K562 (cell line): ENCODE results near the gene HS3ST4. TPM values are rescaled to one million over a fixed set of nuclear protein-coding genes. Genes with fewer than 3 reads are reported as not detected.

ENCODE experiments used
- ATAC-seq: fragments of 200-7000 bp; cut with Tn5 transposase; 3 replicates; pipeline ENCODE4 v1.9.1; 2020; ENCODE audit warnings: moderate library complexity
- BruUV-seq: library from RNA; stranded (reverse); fragments of 400-500 nt; replicated peaks from 2 replicates; lab custom pipeline; 2021; lab: Mats Ljungman, UMichigan
- CTCF ChIA-PET: fragments of 300-600 bp; formaldehyde crosslinking; extraction: SDS; loops from one replicate; lab custom pipeline; 2021; ENCODE audit warnings: low intra/inter-chr PET ratio; lab: Yijun Ruan, JAX
- POLR2A ChIA-PET: fragments of 300-600, 350-650 bp; sonication (Branson Sonifier 250); formaldehyde crosslinking; extraction: SDS; loops from one replicate; lab custom pipeline; 2021; ENCODE audit warnings: antibody characterized with exemption, inconsistent platforms; lab: Yijun Ruan, JAX
- DNase-seq, 4 experiments: peaks; one replicate each; pipeline versions ENCODE4 v3.0.0 to v3.0.0-alpha.2; 2011 to 2018; ENCODE audit warnings: low spot score in 3 of 4, mixed read lengths in 3 of 4; ENCODE audit errors: extremely low read depth in 1 of 4
- FAIRE-seq: peaks from 2 replicates; lab custom pipeline; 2011; peaks lifted over from hg19 to GRCh38; lab: Jason Lieb, UNC
- H2AFZ ChIP-seq: 2 replicates; pipeline ENCODE4 v1.6.0; 2011; ENCODE audit warnings: low read depth, low read length, control low read depth, inconsistent platforms
- H3K27ac ChIP-seq: fragments of 200-600 bp; 3 replicates; pipeline ENCODE4 v1.8.0; 2011; ENCODE audit warnings: low read depth, mild to moderate bottlenecking, control low read depth, inconsistent platforms, low read length, moderate library complexity, mixed read lengths; ENCODE audit errors: extremely low read depth
- H3K27me3 ChIP-seq, 2 experiments: fragments of 300-600 bp in 1 of 2; 2 replicates in 1 of 2; 3 replicates in 1 of 2; pipeline versions ENCODE4 v1.6.0 to v1.8.0; 2011; ENCODE audit warnings: inconsistent platforms in 2 of 2, low read length in 2 of 2, mild to moderate bottlenecking in 1 of 2, mixed read lengths in 1 of 2, moderate library complexity in 1 of 2; ENCODE audit not compliant: control insufficient read depth in 2 of 2, insufficient read depth in 2 of 2
- H3K36me3 ChIP-seq: fragments of 300-600 bp; 3 replicates; pipeline ENCODE4 v1.8.0; 2011; ENCODE audit warnings: mild to moderate bottlenecking, low read length, inconsistent platforms; ENCODE audit not compliant: control insufficient read depth, insufficient read depth
- H3K4me1 ChIP-seq, 2 experiments: fragments of 200-600 bp in 1 of 2; replicated peaks in 1 of 2; 2 replicates in 1 of 2; 3 replicates in 1 of 2; pipeline versions ENCODE4 v1.5.1 to v1.8.0; 2011; ENCODE audit warnings: inconsistent platforms in 2 of 2, low read length in 2 of 2, mild to moderate bottlenecking in 1 of 2, mixed read lengths in 1 of 2, moderate library complexity in 1 of 2; ENCODE audit not compliant: control insufficient read depth in 2 of 2, insufficient read depth in 2 of 2
- H3K4me2 ChIP-seq: 2 replicates; pipeline ENCODE4 v1.6.1; 2011; ENCODE audit warnings: low read length, control low read depth, inconsistent platforms, mixed read lengths; ENCODE audit not compliant: insufficient read depth
- H3K4me3 ChIP-seq: fragments of 200-600 bp; sonication (generic), shearing (Covaris generic); 2 replicates; pipeline ENCODE4 v1.5.1; 2016; ENCODE audit warnings: control low read depth, inconsistent platforms
- H3K79me2 ChIP-seq: fragments of 200-600 bp; 3 replicates; pipeline ENCODE4 v1.8.0; 2011; ENCODE audit warnings: low read length, inconsistent platforms; ENCODE audit not compliant: control insufficient read depth, insufficient read depth
- H3K9ac ChIP-seq, 2 experiments: 2 replicates each; pipeline versions ENCODE4 v1.6.0 to v1.6.1; 2011; ENCODE audit warnings: low read depth in 2 of 2, low read length in 2 of 2, control low read depth in 1 of 2, inconsistent platforms in 1 of 2, mild to moderate bottlenecking in 1 of 2, mixed read lengths in 1 of 2; ENCODE audit not compliant: insufficient read depth in 1 of 2
- H3K9me1 ChIP-seq: one replicate; pipeline ENCODE4 v1.6.0; 2011; ENCODE audit warnings: inconsistent platforms, mild to moderate bottlenecking, low read length, moderate library complexity; ENCODE audit not compliant: control insufficient read depth, insufficient read depth
- H3K9me3 ChIP-seq: replicated peaks from 2 replicates; pipeline ENCODE4 v1.5.1; 2011; ENCODE audit warnings: low read depth, low read length, inconsistent platforms; ENCODE audit not compliant: control insufficient read depth, insufficient read depth
- H4K20me1 ChIP-seq: replicated peaks from 2 replicates; pipeline ENCODE4 v1.6.1; 2011; ENCODE audit warnings: low read length, inconsistent platforms, mixed read lengths; ENCODE audit not compliant: control insufficient read depth, insufficient read depth
- GABPB2 ChIP-seq: fragments of 250-450 bp; sonication (Bioruptor Pico); conservative IDR thresholded peaks from 2 replicates; pipeline ENCODE4 v1.5.1; 2021; ENCODE audit warnings: mild to moderate bottlenecking
- GTF2F1 ChIP-seq: IDR thresholded peaks from 2 replicates; pipeline ENCODE4 v1.6.1; 2011; ENCODE audit warnings: low read depth, low read length, improper control_type of control experiment
- KAT2B ChIP-seq: IDR thresholded peaks from one replicate; pipeline ENCODE4 v1.6.1; 2012; ENCODE audit warnings: low read depth, mild to moderate bottlenecking, control low read depth, inconsistent platforms, low read length, moderate library complexity
- PHB ChIP-seq: fragments of 250-450 bp; sonication (Bioruptor Pico); IDR thresholded peaks from 2 replicates; pipeline ENCODE4 v1.5.0; 2021
- PRMT5 ChIP-seq: sonication (generic); formaldehyde crosslinking; IDR thresholded peaks from 2 replicates; pipeline ENCODE4 v1.5.0; 2020; ENCODE audit warnings: missing genetic modification reagents
- TAF7 ChIP-seq: fragments of 450-650 bp; IDR thresholded peaks from 2 replicates; pipeline ENCODE4 v1.6.1; 2016; ENCODE audit warnings: missing genetic modification characterization, missing compliant biosample characterization
- ZBTB12 ChIP-seq: fragments of 250-450 bp; sonication (Bioruptor Pico); IDR thresholded peaks from 2 replicates; pipeline ENCODE4 v1.4.0; 2020
- ZBTB34 ChIP-seq: fragments of 250-450 bp; sonication (Bioruptor Pico); IDR thresholded peaks from 2 replicates; pipeline ENCODE4 v1.8.0; 2021; ENCODE audit warnings: mild to moderate bottlenecking, moderate library complexity
- ZBTB8A ChIP-seq: fragments of 450-650 bp; IDR thresholded peaks from 2 replicates; pipeline ENCODE4 v1.6.1; 2018; ENCODE audit warnings: mild to moderate bottlenecking, moderate library complexity; ENCODE audit not compliant: partially characterized antibody
- ZNF212 ChIP-seq: fragments of 450-650 bp; formaldehyde crosslinking; IDR thresholded peaks from 2 replicates; pipeline ENCODE4 v1.4.0; 2020; ENCODE audit warnings: mild to moderate bottlenecking
- WGBS: fragments of 100-300 bp; shearing (Covaris generic); methylation state at CpG from one replicate; pipeline ENCODE4 v1.1.6; 2016; ENCODE audit warnings: low coverage, mixed read lengths; ENCODE audit not compliant: insufficient coverage; ENCODE audit errors: missing lambda C conversion rate; 5-methylcytosine and 5-hydroxymethylcytosine counted together
- in situ Hi-C: fragments of 300-500 bp; cut with MboI; formaldehyde crosslinking; loops from 4 replicates; pipeline ENCODE4 v1.15.0; 2018; ENCODE audit warnings: inconsistent platforms, mixed read lengths
- intact Hi-C: fragments of 100-400 bp; cut with micrococcal nuclease; formaldehyde crosslinking; loops from 2 replicates; pipeline ENCODE4 v1.14.2; 2022
- polyA plus RNA-seq, 8 experiments: library from polyadenylated mRNA; depleted of rRNA in 4 of 8; stranded (reverse) in 5 of 8; unstranded in 3 of 8; fragments of >200 nt; fragmentation: Nextera tagmentation in 2 of 8; fragmentation: Illumina TruSeq in 1 of 8; extraction: Ambion mirVana in 2 of 8; extraction: Trizol in 1 of 8; gene quantifications; 2 replicates each; pipeline versions ENCODE4 v1.2.1 to v1.2.3, GENCODE V29; 2011 to 2014; ENCODE audit warnings: inconsistent platforms in 1 of 8, missing spikeins in 1 of 8
- total RNA-seq, 7 experiments: library from RNA; depleted of rRNA in 6 of 7; stranded (reverse); fragments of >200 nt in 6 of 7; fragmentation: Illumina TruSeq in 2 of 7; extraction: Trizol in 2 of 7; gene quantifications; 2 replicates each; pipeline versions ENCODE4 v1.2.1 to v1.2.3, GENCODE V29; 2011 to 2021; ENCODE audit warnings: low replicate concordance in 1 of 7
- TF ChIP-seq, protein P1 (sequence below), 2 experiments: IDR thresholded peaks; 2 replicates each; pipeline ENCODE4 v1.6.1; 2011; ENCODE audit warnings: borderline replicate concordance in 1 of 2, control low read depth in 1 of 2, low read depth in 1 of 2, low read length in 1 of 2, mild to moderate bottlenecking in 1 of 2, mixed read lengths in 1 of 2, moderate library complexity in 1 of 2; ENCODE audit not compliant: insufficient read depth in 1 of 2, insufficient read length in 1 of 2, poor library complexity in 1 of 2, severe bottlenecking in 1 of 2; ENCODE audit errors: extremely low read depth in 1 of 2
- TF ChIP-seq, protein P2 (sequence below): fragments of 250-450 bp; sonication (Bioruptor Pico); IDR thresholded peaks from 2 replicates; pipeline ENCODE4 v1.8.0; 2022; ENCODE audit warnings: inconsistent platforms
- TF ChIP-seq, protein P3 (sequence below): sonication (generic); formaldehyde crosslinking; IDR thresholded peaks from 2 replicates; pipeline ENCODE4 v1.8.0; 2023; ENCODE audit warnings: mild to moderate bottlenecking, missing genetic modification reagents

HS3ST4 gene
- total and polyA plus RNA-seq, 9 of the 15 experiments (the other 6 are each of a cell fraction or from before 2014, with no cell fraction given): not detected

GRCh38 chr16:26158142-26158759 is 466.5 kb downstream of the HS3ST4 start:
- Histone ChIP-seq H3K4me3 (no peak overlapping the region), H3K4me2 (no peak overlapping the region), H3K9ac (no peak overlapping the region), H3K27ac (no peak overlapping the region)
- CTCF ChIA-PET: no interaction called here
- 0% methylated on average over 5 of the region's 5 CpGs for WGBS
- TF ChIP-seq PHB (CRISPR knock-in tag): no peak
- no peak for TF ChIP-seq ZBTB34 (CRISPR knock-in tag)
- no peak for TF ChIP-seq KAT2B
- TF ChIP-seq, protein P1, sequence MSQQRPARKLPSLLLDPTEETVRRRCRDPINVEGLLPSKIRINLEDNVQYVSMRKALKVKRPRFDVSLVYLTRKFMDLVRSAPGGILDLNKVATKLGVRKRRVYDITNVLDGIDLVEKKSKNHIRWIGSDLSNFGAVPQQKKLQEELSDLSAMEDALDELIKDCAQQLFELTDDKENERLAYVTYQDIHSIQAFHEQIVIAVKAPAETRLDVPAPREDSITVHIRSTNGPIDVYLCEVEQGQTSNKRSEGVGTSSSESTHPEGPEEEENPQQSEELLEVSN (IDR thresholded peaks at IDR 0.05; ENCODE audit: borderline replicate concordance in 1 of 2, extremely low read depth in 1 of 2, insufficient read depth in 1 of 2, insufficient read length in 1 of 2, low read depth in 1 of 2, low read length in 1 of 2, poor library complexity in 1 of 2, severe bottlenecking in 1 of 2): no peak
- TF ChIP-seq PRMT5 (CRISPR knock-in tag): no peak
- TF ChIP-seq, protein P2, sequence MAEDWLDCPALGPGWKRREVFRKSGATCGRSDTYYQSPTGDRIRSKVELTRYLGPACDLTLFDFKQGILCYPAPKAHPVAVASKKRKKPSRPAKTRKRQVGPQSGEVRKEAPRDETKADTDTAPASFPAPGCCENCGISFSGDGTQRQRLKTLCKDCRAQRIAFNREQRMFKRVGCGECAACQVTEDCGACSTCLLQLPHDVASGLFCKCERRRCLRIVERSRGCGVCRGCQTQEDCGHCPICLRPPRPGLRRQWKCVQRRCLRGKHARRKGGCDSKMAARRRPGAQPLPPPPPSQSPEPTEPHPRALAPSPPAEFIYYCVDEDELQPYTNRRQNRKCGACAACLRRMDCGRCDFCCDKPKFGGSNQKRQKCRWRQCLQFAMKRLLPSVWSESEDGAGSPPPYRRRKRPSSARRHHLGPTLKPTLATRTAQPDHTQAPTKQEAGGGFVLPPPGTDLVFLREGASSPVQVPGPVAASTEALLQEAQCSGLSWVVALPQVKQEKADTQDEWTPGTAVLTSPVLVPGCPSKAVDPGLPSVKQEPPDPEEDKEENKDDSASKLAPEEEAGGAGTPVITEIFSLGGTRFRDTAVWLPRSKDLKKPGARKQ (CRISPR knock-in tag): no peak
- no peak for TF ChIP-seq GTF2F1
- TF ChIP-seq ZBTB12 (CRISPR knock-in tag): no peak
- no peak for TF ChIP-seq ZBTB8A
- no peak for TF ChIP-seq TAF7 (tag)
- TF ChIP-seq, protein P3, sequence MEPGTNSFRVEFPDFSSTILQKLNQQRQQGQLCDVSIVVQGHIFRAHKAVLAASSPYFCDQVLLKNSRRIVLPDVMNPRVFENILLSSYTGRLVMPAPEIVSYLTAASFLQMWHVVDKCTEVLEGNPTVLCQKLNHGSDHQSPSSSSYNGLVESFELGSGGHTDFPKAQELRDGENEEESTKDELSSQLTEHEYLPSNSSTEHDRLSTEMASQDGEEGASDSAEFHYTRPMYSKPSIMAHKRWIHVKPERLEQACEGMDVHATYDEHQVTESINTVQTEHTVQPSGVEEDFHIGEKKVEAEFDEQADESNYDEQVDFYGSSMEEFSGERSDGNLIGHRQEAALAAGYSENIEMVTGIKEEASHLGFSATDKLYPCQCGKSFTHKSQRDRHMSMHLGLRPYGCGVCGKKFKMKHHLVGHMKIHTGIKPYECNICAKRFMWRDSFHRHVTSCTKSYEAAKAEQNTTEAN (CRISPR knock-in tag): no peak
- TF ChIP-seq ZNF212 (CRISPR knock-in tag): no peak
- TF ChIP-seq GABPB2: no peak
- TF ChIP-seq, all 486 proteins: peak for 0
- H3K9me3 ChIP-seq: no peaks in the 10 kb centered on the region
- ATAC-seq (no peak), DNase-seq (no peak), FAIRE-seq (no peak)
- BruUV-seq: no TSS peak
- no peaks in the 10 kb centered on the region for H4K20me1 ChIP-seq
- H3K27me3 ChIP-seq: no peaks in the 10 kb centered on the region
- H3K36me3 ChIP-seq: no peaks in the 10 kb centered on the region
- in situ Hi-C loops (no loop called here), intact Hi-C loops (no loop called here)
- H3K4me1 ChIP-seq: no peaks in the 10 kb centered on the region
- no peaks in the 10 kb centered on the region for H3K9me1 ChIP-seq
- POLR2A ChIA-PET: no interaction called here
- H3K79me2 ChIP-seq: no peaks in the 10 kb centered on the region
- no peak overlapping the region for H2AFZ ChIP-seq
